ENCODE data around the gene RAX2. TPM values are rescaled to one million over a fixed set of nuclear protein-coding genes. Genes with fewer than 3 reads are reported as not detected.
A peak's percentile ranks its signal among the peaks of the same experiment; 100 is the strongest.

Gene RAX2
- total RNA-seq, 8 experiments from 2014 or later: 0.05 to 1.00 (median 0.21) TPM; not detected in 1

GRCh38 chr19:3737487-3738205, 34.4 kb downstream of the RAX2 start:
- 47 to 93% (median 62%) methylated on average over 3 to 7 of the region's 10 CpGs; no CpG with 5 or more reads in 4 of the 10 experiments for WGBS, 10 experiments
- no peaks in the 10 kb centered on the region for H3K4me1 ChIP-seq (replicated peaks in 1 of 2)
- no peak overlapping the region for H3K27ac ChIP-seq
- in situ Hi-C loops (cut with MboI; ENCODE audit: low pct_unique_long_range_greater_than_20kb in 2 of 9, low sequenced_read_pairs in 9 of 9, unreplicated experiment in 9 of 9): no loop called here
- no peak for ATAC-seq (replicated peaks in 6 of 8)
- no peak overlapping the region for H3K4me3 ChIP-seq

GRCh38 chr19:3736106-3736724, 35.8 kb downstream of the RAX2 start:
- Histone ChIP-seq H3K4me1 (replicated peaks in 1 of 2) (no peaks in the 10 kb centered on the region), H3K27ac (no peak overlapping the region), H3K4me3 (no peak overlapping the region)
- in situ Hi-C loops (cut with MboI; ENCODE audit: low pct_unique_long_range_greater_than_20kb in 2 of 9, low sequenced_read_pairs in 9 of 9, unreplicated experiment in 9 of 9): no loop called here
- no peak for ATAC-seq (replicated peaks in 6 of 8)
- 40 to 100% (median 70%) methylated on average over 1 to 18 of the region's 21 CpGs; no CpG with 5 or more reads in 3 of the 10 experiments for WGBS, 10 experiments

GRCh38 chr19:3734310-3734600, 37.8 kb downstream of the RAX2 start:
- Histone ChIP-seq H3K27ac (no peak overlapping the region), H3K4me3 (no peak overlapping the region), H3K4me1 (replicated peaks in 1 of 2) (no peaks in the 10 kb centered on the region)
- no peak for ATAC-seq (replicated peaks in 6 of 8)
- in situ Hi-C loops (cut with MboI; ENCODE audit: low pct_unique_long_range_greater_than_20kb in 2 of 9, low sequenced_read_pairs in 9 of 9, unreplicated experiment in 9 of 9): no loop called here
- WGBS, 10 experiments: no CpG with 5 or more reads among the region's 14 CpGs

GRCh38 chr19:3733549-3734309, 38.3 kb downstream of the RAX2 start:
- no peaks in the 10 kb centered on the region for H3K4me1 ChIP-seq (replicated peaks in 1 of 2)
- H3K27ac ChIP-seq: no peak overlapping the region
- WGBS, 10 experiments: 36 to 100% (median 67%) methylated on average over 1 to 11 of the region's 20 CpGs; no CpG with 5 or more reads in 2 of the 10 experiments
- H3K4me3 ChIP-seq: no peak overlapping the region
- in situ Hi-C loops (cut with MboI; ENCODE audit: low pct_unique_long_range_greater_than_20kb in 2 of 9, low sequenced_read_pairs in 9 of 9, unreplicated experiment in 9 of 9): no loop called here
- no peak for ATAC-seq (replicated peaks in 6 of 8)

- WGBS, 10 experiments: 60 to 100% (median 92%) methylated on average over 1 of the region's 1 CpG; no CpG with 5 or more reads in 6 of the 10 experiments
- Histone ChIP-seq H3K4me1 (replicated peaks in 1 of 2) (no peaks in the 10 kb centered on the region), H3K4me3 (no peak overlapping the region), H3K27ac (no peak overlapping the region)
- in situ Hi-C loops (cut with MboI; ENCODE audit: low pct_unique_long_range_greater_than_20kb in 2 of 9, low sequenced_read_pairs in 9 of 9, unreplicated experiment in 9 of 9): no loop called here
- no peak for ATAC-seq (replicated peaks in 6 of 8)
These were observed 39.9 kb downstream of the RAX2 start for GRCh38 chr19:3732108-3732507.

GRCh38 chr19:3730457-3730958, 41.5 kb downstream of the RAX2 start:
- 50 to 85% (median 83%) methylated on average over 1 to 13 of the region's 32 CpGs; no CpG with 5 or more reads in 4 of the 10 experiments for WGBS, 10 experiments
- Histone ChIP-seq H3K4me3 (no peak overlapping the region), H3K4me1 (replicated peaks in 1 of 2) (no peaks in the 10 kb centered on the region), H3K27ac (no peak overlapping the region)
- no peak for ATAC-seq (replicated peaks in 6 of 8)
- in situ Hi-C loops (cut with MboI; ENCODE audit: low pct_unique_long_range_greater_than_20kb in 2 of 9, low sequenced_read_pairs in 9 of 9, unreplicated experiment in 9 of 9): no loop called here

- Histone ChIP-seq H3K4me3 (no peak overlapping the region), H3K27ac (no peak overlapping the region), H3K4me1 (replicated peaks in 1 of 2) (peaks cover 0 to 3% of the 10 kb centered on the region in 2 donors)
- 5 to 81% (median 46%) methylated on average over 2 to 5 of the region's 14 CpGs; no CpG with 5 or more reads in 3 of the 10 experiments for WGBS, 10 experiments
- in situ Hi-C loops (cut with MboI; ENCODE audit: low pct_unique_long_range_greater_than_20kb in 2 of 9, low sequenced_read_pairs in 9 of 9, unreplicated experiment in 9 of 9): no loop called here
- ATAC-seq (replicated peaks in 6 of 8): peak in 1 of 8 experiments; percentile 19
These were observed 46.3 kb downstream of the RAX2 start for GRCh38 chr19:3725640-3726310.

GRCh38 chr19:3725121-3725520, 46.9 kb downstream of the RAX2 start:
- WGBS, 10 experiments: 57 to 100% (median 75%) methylated on average over 1 to 2 of the region's 3 CpGs; no CpG with 5 or more reads in 5 of the 10 experiments
- ATAC-seq (replicated peaks in 6 of 8): no peak
- in situ Hi-C loops (cut with MboI; ENCODE audit: low pct_unique_long_range_greater_than_20kb in 2 of 9, low sequenced_read_pairs in 9 of 9, unreplicated experiment in 9 of 9): no loop called here

GRCh38 chr19:3723883-3724282, 48.1 kb downstream of the RAX2 start:
- ATAC-seq (replicated peaks in 6 of 8): peak in 2 of 8 experiments; percentile 25 to 43
- in situ Hi-C loops (cut with MboI; ENCODE audit: low pct_unique_long_range_greater_than_20kb in 2 of 9, low sequenced_read_pairs in 9 of 9, unreplicated experiment in 9 of 9): loop anchor here in 1 of 9 experiments (25.0 kb wide), 1 partner anchor 162 kb away; the partner anchor contains the start of genes HMG20B and MFSD12
- WGBS, 10 experiments: 0 to 20% (median 8%) methylated on average over 1 to 3 of the region's 8 CpGs; no CpG with 5 or more reads in 6 of the 10 experiments
- H3K27ac ChIP-seq: no peak overlapping the region
- H3K4me1 ChIP-seq (replicated peaks in 1 of 2): peaks cover 0 to 3% of the 10 kb centered on the region in 2 donors
- H3K4me3 ChIP-seq: no peak overlapping the region

More at GRCh38 chr19:3725121-3725520, 46.9 kb downstream of the RAX2 start:
- no peak overlapping the region for H3K4me3 ChIP-seq
- H3K27ac ChIP-seq: no peak overlapping the region
- peaks cover 0 to 3% of the 10 kb centered on the region in 2 donors for H3K4me1 ChIP-seq (replicated peaks in 1 of 2)

GRCh38 chr19:3723110-3723488, 48.9 kb downstream of the RAX2 start:
- ATAC-seq (replicated peaks in 6 of 8): no peak
- 38 to 67% (median 50%) methylated on average over 1 to 3 of the region's 5 CpGs; no CpG with 5 or more reads in 7 of the 10 experiments for WGBS, 10 experiments
- peaks cover 0 to 3% of the 10 kb centered on the region in 2 donors for H3K4me1 ChIP-seq (replicated peaks in 1 of 2)
- in situ Hi-C loops (cut with MboI; ENCODE audit: low pct_unique_long_range_greater_than_20kb in 2 of 9, low sequenced_read_pairs in 9 of 9, unreplicated experiment in 9 of 9): loop anchor here in 1 of 9 experiments (25.0 kb wide), 1 partner anchor 161 kb away; the partner anchor contains the start of genes HMG20B and MFSD12
- no peak overlapping the region for H3K4me3 ChIP-seq
- H3K27ac ChIP-seq: no peak overlapping the region

- in situ Hi-C loops (cut with MboI; ENCODE audit: low pct_unique_long_range_greater_than_20kb in 2 of 9, low sequenced_read_pairs in 9 of 9, unreplicated experiment in 9 of 9): loop anchor here in 1 of 9 experiments (25.0 kb wide), 1 partner anchor 160 kb away; the partner anchor contains the start of genes HMG20B and MFSD12
- ATAC-seq (replicated peaks in 6 of 8): peak in 3 of 8 experiments; percentile 18 to 41 (median 35)
- WGBS, 10 experiments: 0% methylated on average over 1 of the region's 30 CpGs; no CpG with 5 or more reads in 9 of the 10 experiments
- Histone ChIP-seq H3K27ac (no peak overlapping the region), H3K4me3 (no peak overlapping the region), H3K4me1 (replicated peaks in 1 of 2) (peaks cover 0 to 3% of the 10 kb centered on the region in 2 donors)
These were observed 49.5 kb downstream of the RAX2 start for GRCh38 chr19:3722443-3723109.
